Mesothelial cell of epicardium (in vitro differentiated cells): ENCODE data around the gene HECW1. TPM values are rescaled to one million over a fixed set of nuclear protein-coding genes. Genes with fewer than 3 reads are reported as not detected.

Experiments used
- DNase-seq, 2 experiments: peaks; one replicate each; pipeline ENCODE4 v3.0.0; 2021; ENCODE audit warnings: low spot score in 2 of 2; ENCODE audit not compliant: unreplicated experiment in 2 of 2
- H3K27ac Mint-ChIP-seq: 2 replicates; pipeline ENCODE4 v1.8.0; 2021; ENCODE audit warnings: mixed read lengths
- H3K27me3 Mint-ChIP-seq: 2 replicates; pipeline ENCODE4 v1.8.0; 2021; ENCODE audit warnings: low read depth, mixed read lengths
- H3K36me3 Mint-ChIP-seq: 2 replicates; pipeline ENCODE4 v1.8.0; 2021; ENCODE audit warnings: mixed read lengths
- H3K4me1 Mint-ChIP-seq: 2 replicates; pipeline ENCODE4 v1.8.0; 2021; ENCODE audit warnings: mixed read lengths
- H3K4me3 Mint-ChIP-seq: 2 replicates; pipeline ENCODE4 v1.8.0; 2021; ENCODE audit warnings: mild to moderate bottlenecking, moderate library complexity, mixed read lengths
- H3K9me3 Mint-ChIP-seq: 2 replicates; pipeline ENCODE4 v1.8.0; 2021; ENCODE audit warnings: mixed read lengths
- total RNA-seq: library from RNA; stranded (reverse); gene quantifications from 3 replicates; pipeline ENCODE4 v1.2.1, GENCODE V29; 2021
- TF ChIP-seq, protein P1 (sequence below): fragments of 200-600 bp; sonication (generic); IDR thresholded peaks from one replicate; pipeline ENCODE4 v1.5.0; 2021; ENCODE audit warnings: antibody characterized with exemption; ENCODE audit not compliant: unreplicated experiment

Gene HECW1
- total RNA-seq, 1 donor from 2014 or later, result 1.4 TPM

DNA sequence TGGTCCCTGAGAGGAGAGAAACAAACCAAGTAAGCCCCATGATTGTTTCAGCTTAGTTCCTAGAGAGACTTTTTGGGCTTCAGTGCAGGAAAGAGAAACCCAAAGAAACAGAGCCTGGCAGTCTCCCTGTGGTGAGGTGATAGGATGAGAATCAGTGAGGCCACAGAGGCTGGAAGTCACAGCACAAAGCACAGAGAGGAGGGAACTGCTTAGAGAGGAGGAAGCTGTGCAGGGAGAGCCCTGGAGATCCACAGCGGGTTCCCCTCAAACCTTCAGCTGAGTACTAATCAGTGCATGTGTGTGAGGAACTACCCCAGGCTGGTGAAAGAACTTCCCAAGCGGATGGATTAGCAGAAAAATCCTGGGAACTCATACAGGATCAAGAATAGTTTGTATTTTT is 27.4 kb upstream of the HECW1 start:
- H3K9me3 Mint-ChIP-seq, result peaks cover 3% of the 10 kb centered on the region
- no peaks in the 10 kb centered on the region for H3K4me1 Mint-ChIP-seq
- DNase-seq, result no peak
- H3K27me3 Mint-ChIP-seq, result peaks cover 14% of the 10 kb centered on the region
- H3K36me3 Mint-ChIP-seq, result no peaks in the 10 kb centered on the region
- no peak overlapping the region for H3K4me3 Mint-ChIP-seq
- H3K27ac Mint-ChIP-seq, result no peak overlapping the region
- TF ChIP-seq, protein P1, sequence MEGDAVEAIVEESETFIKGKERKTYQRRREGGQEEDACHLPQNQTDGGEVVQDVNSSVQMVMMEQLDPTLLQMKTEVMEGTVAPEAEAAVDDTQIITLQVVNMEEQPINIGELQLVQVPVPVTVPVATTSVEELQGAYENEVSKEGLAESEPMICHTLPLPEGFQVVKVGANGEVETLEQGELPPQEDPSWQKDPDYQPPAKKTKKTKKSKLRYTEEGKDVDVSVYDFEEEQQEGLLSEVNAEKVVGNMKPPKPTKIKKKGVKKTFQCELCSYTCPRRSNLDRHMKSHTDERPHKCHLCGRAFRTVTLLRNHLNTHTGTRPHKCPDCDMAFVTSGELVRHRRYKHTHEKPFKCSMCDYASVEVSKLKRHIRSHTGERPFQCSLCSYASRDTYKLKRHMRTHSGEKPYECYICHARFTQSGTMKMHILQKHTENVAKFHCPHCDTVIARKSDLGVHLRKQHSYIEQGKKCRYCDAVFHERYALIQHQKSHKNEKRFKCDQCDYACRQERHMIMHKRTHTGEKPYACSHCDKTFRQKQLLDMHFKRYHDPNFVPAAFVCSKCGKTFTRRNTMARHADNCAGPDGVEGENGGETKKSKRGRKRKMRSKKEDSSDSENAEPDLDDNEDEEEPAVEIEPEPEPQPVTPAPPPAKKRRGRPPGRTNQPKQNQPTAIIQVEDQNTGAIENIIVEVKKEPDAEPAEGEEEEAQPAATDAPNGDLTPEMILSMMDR, result no peak

DNA sequence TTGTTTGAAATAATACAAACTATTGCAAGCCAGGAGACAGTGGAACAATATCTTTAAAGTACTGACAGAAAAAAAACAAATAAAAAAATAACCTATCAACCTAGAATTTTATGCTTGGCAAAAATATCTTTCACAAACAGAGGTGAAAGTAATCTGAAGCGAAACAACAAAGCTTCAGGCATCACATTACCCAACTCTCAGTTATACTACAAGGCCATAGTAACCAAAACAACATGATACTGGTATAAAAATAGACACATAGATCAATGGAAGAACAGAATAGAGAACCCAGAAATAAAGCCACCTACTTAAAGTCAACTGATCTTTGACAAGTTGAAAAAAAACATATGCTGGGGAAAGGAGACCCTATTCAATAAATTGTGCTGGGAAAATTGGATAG is 26.5 kb upstream of the HECW1 start:
- H3K27me3 Mint-ChIP-seq, result peaks cover 16% of the 10 kb centered on the region
- H3K4me1 Mint-ChIP-seq, result no peaks in the 10 kb centered on the region

DNA sequence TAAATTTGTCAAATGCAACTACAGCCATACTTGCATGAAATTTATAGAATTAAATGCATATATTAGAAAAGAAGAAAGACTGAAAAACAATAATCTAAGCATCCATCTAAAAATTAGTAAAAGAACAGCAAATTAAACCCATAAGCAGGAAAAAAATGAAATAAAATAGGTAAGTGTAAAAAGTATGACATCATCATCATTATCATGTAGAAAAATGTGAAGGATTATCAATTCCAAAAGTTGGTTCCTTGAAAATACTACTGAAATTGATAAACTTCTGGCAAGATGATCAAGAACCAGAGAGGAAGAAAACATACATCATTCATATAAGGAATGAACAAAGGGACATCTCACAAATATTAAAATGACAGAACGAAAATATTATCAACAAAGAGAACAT is 19.6 kb upstream of the HECW1 start:
- TF ChIP-seq, protein P1, result no peak
- no peak for DNase-seq
- Mint-ChIP-seq H3K4me3 (no peak overlapping the region), H3K27ac (no peak overlapping the region), H3K36me3 (no peaks in the 10 kb centered on the region), H3K4me1 (no peaks in the 10 kb centered on the region), H3K9me3 (peaks cover 3% of the 10 kb centered on the region), H3K27me3 (peaks cover 9% of the 10 kb centered on the region)

More for the DNA sequence above, 26.5 kb upstream of the HECW1 start:
- Mint-ChIP-seq H3K9me3 (peaks cover 3% of the 10 kb centered on the region), H3K4me3 (no peak overlapping the region), H3K27ac (no peak overlapping the region), H3K36me3 (no peaks in the 10 kb centered on the region)
- no peak for DNase-seq
- TF ChIP-seq, protein P1, result no peak

DNA sequence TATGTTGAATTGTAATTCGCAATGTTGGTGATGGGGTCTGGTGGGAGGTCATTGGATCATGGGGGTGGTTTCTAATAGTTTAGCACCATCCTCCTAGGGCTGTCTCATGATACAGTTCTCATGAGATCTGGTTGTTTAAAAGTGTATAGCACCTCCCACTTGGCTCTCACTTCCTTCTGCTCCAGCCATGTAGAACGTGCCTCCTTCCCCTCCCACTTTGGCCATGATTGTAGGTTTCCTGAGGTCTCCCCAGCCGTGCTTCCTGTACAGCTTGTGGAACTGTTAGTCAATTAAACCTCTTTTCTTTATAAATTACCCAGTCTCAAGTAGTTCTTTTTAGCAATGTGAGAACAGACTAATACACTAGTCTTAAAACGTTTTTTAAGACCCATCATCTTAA is 15.6 kb upstream of the HECW1 start:
- Mint-ChIP-seq H3K36me3 (no peaks in the 10 kb centered on the region), H3K4me3 (no peak overlapping the region), H3K27ac (no peak overlapping the region), H3K27me3 (peaks cover 6% of the 10 kb centered on the region), H3K9me3 (no peaks in the 10 kb centered on the region), H3K4me1 (no peaks in the 10 kb centered on the region)
- DNase-seq, result no peak
- TF ChIP-seq, protein P1, result no peak

DNA sequence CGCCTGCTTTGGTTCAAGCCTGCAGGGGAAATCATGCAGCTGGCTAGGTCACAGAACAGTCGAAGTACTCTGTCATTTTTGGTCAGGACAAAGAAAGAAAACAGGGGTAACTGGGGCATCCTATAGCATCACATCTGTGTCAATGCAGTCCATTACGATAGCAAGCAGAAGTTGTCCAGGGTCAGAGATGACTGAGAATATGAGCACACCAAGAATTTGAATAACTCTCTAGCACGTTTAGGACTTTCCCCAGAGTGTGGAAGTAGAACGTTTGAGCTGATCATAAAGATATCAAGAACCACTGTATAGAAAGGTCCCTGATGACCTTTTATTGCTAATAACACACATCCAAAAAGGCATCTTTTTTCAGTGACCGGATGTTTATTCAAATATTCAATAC is 12.7 kb upstream of the HECW1 start:
- Mint-ChIP-seq H3K4me1 (no peaks in the 10 kb centered on the region), H3K27me3 (peaks cover 6% of the 10 kb centered on the region), H3K27ac (no peak overlapping the region), H3K36me3 (no peaks in the 10 kb centered on the region), H3K9me3 (no peaks in the 10 kb centered on the region), H3K4me3 (no peak overlapping the region)
- TF ChIP-seq, protein P1, result no peak
- DNase-seq, result no peak
